ENCODE measurements around the gene ARPC5.

GRCh38 chr1:183675883-183676585, 40.5 kb upstream of the ARPC5 start:
- TF ChIP-seq EP300 (IDR thresholded peaks at IDR 0.05) (no peak), CTCF (IDR thresholded peaks at IDR 0.05) (no peak), POLR2A (IDR thresholded peaks at IDR 0.05) (no peak)

Data from tibial nerve (tissue), 4 donors.